Kidney (tissue), 14 donors: ENCODE measurements around the gene LPXN. TPM values are rescaled to one million over a fixed set of nuclear protein-coding genes. Genes with fewer than 3 reads are reported as not detected.

Experiments
- DNase-seq, 5 donors: peaks; one replicate each; pipeline ENCODE4 v3.0.0-alpha.2; 2013 to 2020
- FAIRE-seq: peaks from 2 replicates; lab custom pipeline; 2012; peaks lifted over from hg19 to GRCh38; lab: Jason Lieb, UNC
- H3K27ac ChIP-seq, 2 donors: one replicate each; pipeline ENCODE4 v1.7.0; 2013; ENCODE audit warnings: low read depth in 2 of 2, low read length in 2 of 2, inconsistent platforms in 1 of 2
- H3K27me3 ChIP-seq: one replicate; pipeline ENCODE4 v1.7.1; 2013; ENCODE audit warnings: low read length, inconsistent platforms; ENCODE audit not compliant: control insufficient read depth, insufficient read depth
- H3K36me3 ChIP-seq, 3 donors: one replicate each; pipeline versions ENCODE4 v1.7.0 to v1.7.1; 2013; ENCODE audit warnings: low read length in 3 of 3, control low read depth in 1 of 3, inconsistent platforms in 1 of 3; ENCODE audit not compliant: insufficient read depth in 3 of 3, control insufficient read depth in 2 of 3
- H3K4me1 ChIP-seq, 3 donors: one replicate each; pipeline versions ENCODE4 v1.7.0 to v1.7.1; 2013; ENCODE audit warnings: low read length in 3 of 3, inconsistent platforms in 1 of 3, low read depth in 1 of 3; ENCODE audit not compliant: control insufficient read depth in 2 of 3, insufficient read depth in 2 of 3
- H3K4me3 ChIP-seq, 3 donors: one replicate each; pipeline versions ENCODE4 v1.7.0 to v1.8.1; 2013; ENCODE audit warnings: low read length in 3 of 3, control low read depth in 1 of 3, inconsistent platforms in 1 of 3
- H3K9ac ChIP-seq, 3 donors: one replicate each; pipeline versions ENCODE4 v1.7.0 to v1.7.1; 2013; ENCODE audit warnings: low read length in 3 of 3, control low read depth in 1 of 3, inconsistent platforms in 1 of 3
- H3K9me3 ChIP-seq, 3 donors: one replicate each; pipeline versions ENCODE4 v1.7.0 to v1.7.1; 2013; ENCODE audit warnings: low read length in 3 of 3, control low read depth in 1 of 3, inconsistent platforms in 1 of 3; ENCODE audit not compliant: control insufficient read depth in 2 of 3, insufficient read depth in 1 of 3
- intact Hi-C: fragments of 100-400 bp; cut with DNase I; formaldehyde crosslinking; loops from one replicate; pipeline ENCODE4 v1.11.1; 2022
- polyA plus RNA-seq: library from polyadenylated mRNA; stranded (reverse); fragments of 350-450 nt; fragmentation: Illumina TruSeq; extraction: RNeasy Lipid Tissue Mini Kit (QIAGEN cat#74804); gene quantifications from one replicate; pipeline ENCODE4 v1.2.3, GENCODE V29; 2014; ENCODE audit warnings: low read depth, low replicate concordance; ENCODE audit not compliant: insufficient read depth
- total RNA-seq: library from RNA; stranded (reverse); fragmentation: NEBNext Ultra II Directional; extraction: Animal tissue kit (Norgen Biotek cat#: 25700); gene quantifications from one replicate; pipeline ENCODE4 v1.2.1, GENCODE V29; 2021
- TF ChIP-seq, protein P1 (sequence below): IDR thresholded peaks from 3 replicates; pipeline ENCODE4 v1.5.1; 2012; ENCODE audit warnings: mild to moderate bottlenecking, moderate library complexity, borderline replicate concordance; ENCODE audit not compliant: insufficient read depth; ENCODE audit errors: extremely low read depth
- donor health status: control.
- donor health status: control.
- donor health status: control.
- donor health status: control.
- donor health status: control.
- donor health status: DM: yes; HTN: yes; CAD: no.
- donor health status: Normal renal cell carcinoma (clear cell type).

LPXN gene
- total and polyA plus RNA-seq, 2 donors from 2014 or later, result 8.0 to 16.8 TPM

DNA sequence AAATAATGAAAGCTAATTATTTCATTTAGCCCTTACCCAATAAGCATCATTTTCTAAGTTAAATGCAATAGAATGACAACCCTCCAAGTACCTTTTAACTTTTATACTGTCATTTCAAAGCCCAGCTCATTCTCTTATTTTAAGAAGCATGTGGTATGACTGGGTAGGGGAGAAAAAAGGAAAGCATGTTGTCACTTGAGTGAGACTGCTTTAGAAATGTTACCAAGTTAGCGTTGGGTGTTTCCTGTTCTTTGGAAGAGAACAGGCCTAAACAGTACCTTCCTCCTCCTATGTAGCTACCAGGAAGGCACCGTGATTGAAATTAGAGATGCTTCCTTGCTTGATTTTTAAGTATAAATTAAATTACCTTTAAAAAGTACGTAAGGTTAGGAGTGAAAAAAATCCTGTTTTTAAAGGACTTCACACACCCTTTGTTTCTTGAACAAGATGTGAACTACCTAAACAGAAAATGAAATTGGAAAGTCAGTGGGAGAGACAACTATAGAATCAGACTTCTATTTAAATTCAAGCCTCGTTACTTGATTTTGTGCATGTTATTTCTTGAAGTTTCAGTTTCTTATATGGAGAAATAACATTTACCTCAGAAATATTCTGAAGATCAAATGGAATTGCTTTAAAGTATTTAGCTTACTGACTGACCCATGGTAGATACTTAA, 46.1 kb upstream of the LPXN start:
- H3K9me3 ChIP-seq, result no peaks in the 10 kb centered on the region
- no peaks in the 10 kb centered on the region for H3K27me3 ChIP-seq
- intact Hi-C loops, result no loop called here
- peaks cover 7 to 42% (median 32%) of the 10 kb centered on the region in 3 donors for H3K36me3 ChIP-seq
- no peak overlapping the region for H3K27ac ChIP-seq
- TF ChIP-seq, protein P1, sequence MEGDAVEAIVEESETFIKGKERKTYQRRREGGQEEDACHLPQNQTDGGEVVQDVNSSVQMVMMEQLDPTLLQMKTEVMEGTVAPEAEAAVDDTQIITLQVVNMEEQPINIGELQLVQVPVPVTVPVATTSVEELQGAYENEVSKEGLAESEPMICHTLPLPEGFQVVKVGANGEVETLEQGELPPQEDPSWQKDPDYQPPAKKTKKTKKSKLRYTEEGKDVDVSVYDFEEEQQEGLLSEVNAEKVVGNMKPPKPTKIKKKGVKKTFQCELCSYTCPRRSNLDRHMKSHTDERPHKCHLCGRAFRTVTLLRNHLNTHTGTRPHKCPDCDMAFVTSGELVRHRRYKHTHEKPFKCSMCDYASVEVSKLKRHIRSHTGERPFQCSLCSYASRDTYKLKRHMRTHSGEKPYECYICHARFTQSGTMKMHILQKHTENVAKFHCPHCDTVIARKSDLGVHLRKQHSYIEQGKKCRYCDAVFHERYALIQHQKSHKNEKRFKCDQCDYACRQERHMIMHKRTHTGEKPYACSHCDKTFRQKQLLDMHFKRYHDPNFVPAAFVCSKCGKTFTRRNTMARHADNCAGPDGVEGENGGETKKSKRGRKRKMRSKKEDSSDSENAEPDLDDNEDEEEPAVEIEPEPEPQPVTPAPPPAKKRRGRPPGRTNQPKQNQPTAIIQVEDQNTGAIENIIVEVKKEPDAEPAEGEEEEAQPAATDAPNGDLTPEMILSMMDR, result no peak
- no peak overlapping the region for H3K9ac ChIP-seq
- FAIRE-seq, result no peak
- H3K4me1 ChIP-seq, result peaks cover 0 to 13% (median 2%) of the 10 kb centered on the region in 3 donors
- H3K4me3 ChIP-seq, result no peak overlapping the region
- no peak for DNase-seq

DNA sequence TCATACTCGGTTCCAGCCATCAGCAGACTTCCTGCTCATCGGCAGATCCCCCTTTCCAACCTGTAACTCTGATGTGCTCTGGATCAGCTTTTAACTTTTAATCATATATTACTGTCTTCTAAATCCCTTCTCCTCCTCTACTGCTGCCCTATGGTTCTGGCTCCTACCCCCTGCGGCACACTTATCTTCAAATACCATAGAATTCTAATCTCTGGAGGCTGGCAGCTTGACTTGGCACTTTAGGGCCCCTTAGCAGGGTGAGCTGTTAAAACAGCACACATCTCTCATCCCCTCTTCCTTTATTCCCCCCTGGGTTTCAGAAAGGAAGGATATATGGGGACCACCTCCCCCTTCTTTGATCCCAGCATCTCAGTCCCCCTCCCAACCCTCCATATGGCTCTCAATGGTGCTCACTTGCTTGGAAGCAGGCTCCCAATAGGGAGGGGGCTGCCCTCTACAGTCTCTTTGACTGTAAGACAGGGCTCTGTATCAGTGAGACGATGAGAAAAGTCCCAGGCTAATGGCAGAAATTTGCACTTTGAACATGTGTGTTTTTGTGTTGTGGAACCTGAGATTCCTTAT, 42.4 kb upstream of the LPXN start:
- intact Hi-C loops, result no loop called here
- peaks cover 5 to 63% (median 33%) of the 10 kb centered on the region in 3 donors for H3K36me3 ChIP-seq

DNA sequence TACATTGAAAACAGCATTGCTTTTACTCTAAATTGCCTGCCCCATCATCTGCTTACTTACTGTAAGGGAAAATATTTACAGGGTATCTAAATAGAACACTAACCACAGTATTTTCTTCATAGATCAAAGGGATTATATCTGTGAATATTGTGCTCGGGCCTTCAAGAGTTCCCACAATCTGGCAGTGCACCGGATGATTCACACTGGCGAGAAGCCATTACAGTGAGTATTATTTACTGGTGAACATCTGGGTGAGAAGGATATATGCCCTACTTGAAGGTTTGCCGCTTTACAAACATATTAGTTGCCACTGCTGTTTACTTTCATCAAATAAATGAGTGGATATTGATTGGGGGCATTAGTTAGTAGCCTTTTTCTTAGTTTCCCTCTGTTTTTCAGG, 40.9 kb upstream of the LPXN start:
- Histone ChIP-seq H3K4me3 (no peak overlapping the region), H3K27me3 (no peaks in the 10 kb centered on the region), H3K27ac (no peak overlapping the region), H3K9me3 (no peaks in the 10 kb centered on the region), H3K9ac (no peak overlapping the region), H3K4me1 (peaks cover 0 to 6% (median 0%) of the 10 kb centered on the region in 3 donors), H3K36me3 (peaks cover 9 to 70% (median 35%) of the 10 kb centered on the region in 3 donors)
- intact Hi-C loops, result no loop called here
- DNase-seq, result no peak
- no peak for FAIRE-seq
- TF ChIP-seq, protein P1, result no peak

More for the DNA sequence above, 42.4 kb upstream of the LPXN start:
- no peak overlapping the region for H3K4me3 ChIP-seq
- DNase-seq, result no peak
- H3K4me1 ChIP-seq, result peaks cover 0 to 6% (median 0%) of the 10 kb centered on the region in 3 donors
- no peak for FAIRE-seq
- no peaks in the 10 kb centered on the region for H3K9me3 ChIP-seq
- TF ChIP-seq, protein P1, result no peak
- no peaks in the 10 kb centered on the region for H3K27me3 ChIP-seq
- no peak overlapping the region for H3K9ac ChIP-seq
- no peak overlapping the region for H3K27ac ChIP-seq
